Hematopoietic multipotent progenitor cell treated with erythropoietin and hydrocortisone succinate and interleukin-3 and kit ligand, for 15 days (in vitro differentiated cells): ENCODE measurements around the gene TBX19.
"Not testable (repeated sequence)": the region's sequence is repeated elsewhere in the genome, so short reads cannot be mapped to it uniquely, and the experiment has no call there.

ENCODE experiments used
- DNase-seq: peaks from one replicate; pipeline ENCODE4 v3.0.0-alpha.2; 2015; ENCODE audit warnings: low spot score

TBX19 gene

DNA sequence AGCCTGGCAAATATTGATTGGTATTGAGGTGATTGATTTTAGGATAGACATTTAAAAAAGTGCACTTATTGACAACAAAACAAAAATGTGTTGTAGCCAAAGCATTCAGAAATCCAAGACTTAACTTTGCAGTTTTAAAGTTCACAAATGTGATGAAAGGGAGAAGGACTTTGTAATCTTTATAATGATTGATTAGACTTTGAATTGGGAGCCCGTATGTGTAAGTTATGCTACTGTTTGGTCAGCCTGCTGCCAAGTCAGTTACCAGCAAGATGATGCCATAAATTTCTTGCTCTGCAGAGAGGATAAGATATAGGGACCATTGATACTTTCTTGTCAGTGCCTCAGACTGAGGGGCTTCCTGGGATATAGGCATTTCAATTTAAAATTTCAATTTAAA lies 39.5 kb downstream of the TBX19 start:
- DNase-seq, result no peak

DNA sequence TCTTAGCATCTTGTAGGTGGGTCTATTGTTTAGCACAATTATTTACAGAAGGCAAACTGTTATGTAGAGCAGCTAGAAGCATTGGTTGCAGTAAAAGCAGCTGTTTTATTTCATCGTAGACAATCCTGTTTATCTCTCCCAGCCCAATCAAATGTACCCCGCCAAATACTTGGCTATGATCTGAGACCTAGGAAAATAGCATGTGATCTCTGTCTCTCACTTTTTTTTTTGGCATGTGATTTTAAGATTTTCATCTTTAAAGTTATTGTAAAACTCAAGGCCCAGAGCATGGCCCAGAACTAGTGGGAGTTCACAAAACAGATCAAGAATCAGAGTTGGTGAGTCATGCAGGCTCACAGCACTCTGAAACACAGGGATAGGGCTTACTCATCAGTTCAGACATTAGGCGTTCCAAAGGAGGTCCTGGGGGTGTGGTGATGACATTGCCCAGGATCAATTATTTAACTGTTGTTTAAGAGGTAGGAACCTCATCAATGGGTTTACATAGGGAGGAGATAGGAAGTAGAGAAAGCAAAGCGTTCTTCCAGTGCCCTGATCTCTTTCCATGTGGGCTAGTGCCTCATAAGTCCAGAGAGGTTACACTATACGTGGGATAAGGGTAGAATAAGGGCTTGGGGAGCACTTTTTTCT lies 40.2 kb downstream of the TBX19 start:
- no peak for DNase-seq

DNA sequence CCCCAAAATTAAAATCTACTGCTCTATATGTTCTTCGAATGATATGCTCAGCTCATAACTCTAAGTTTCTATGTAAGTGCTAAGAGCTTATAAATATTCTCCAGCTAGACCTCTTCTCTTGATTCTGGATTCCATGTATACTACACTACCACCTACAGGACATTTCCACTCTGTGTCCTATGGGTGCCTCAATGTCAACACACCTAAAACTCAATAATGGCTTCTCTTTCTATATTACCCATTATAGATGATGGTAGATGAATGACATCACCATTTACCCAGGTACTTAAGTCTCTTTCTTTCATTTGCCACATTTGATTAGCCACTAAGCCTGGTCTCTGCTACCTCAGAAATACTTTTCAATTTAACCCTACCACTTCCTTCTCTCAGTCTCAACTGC lies 41.3 kb downstream of the TBX19 start:
- DNase-seq, result no peak

DNA sequence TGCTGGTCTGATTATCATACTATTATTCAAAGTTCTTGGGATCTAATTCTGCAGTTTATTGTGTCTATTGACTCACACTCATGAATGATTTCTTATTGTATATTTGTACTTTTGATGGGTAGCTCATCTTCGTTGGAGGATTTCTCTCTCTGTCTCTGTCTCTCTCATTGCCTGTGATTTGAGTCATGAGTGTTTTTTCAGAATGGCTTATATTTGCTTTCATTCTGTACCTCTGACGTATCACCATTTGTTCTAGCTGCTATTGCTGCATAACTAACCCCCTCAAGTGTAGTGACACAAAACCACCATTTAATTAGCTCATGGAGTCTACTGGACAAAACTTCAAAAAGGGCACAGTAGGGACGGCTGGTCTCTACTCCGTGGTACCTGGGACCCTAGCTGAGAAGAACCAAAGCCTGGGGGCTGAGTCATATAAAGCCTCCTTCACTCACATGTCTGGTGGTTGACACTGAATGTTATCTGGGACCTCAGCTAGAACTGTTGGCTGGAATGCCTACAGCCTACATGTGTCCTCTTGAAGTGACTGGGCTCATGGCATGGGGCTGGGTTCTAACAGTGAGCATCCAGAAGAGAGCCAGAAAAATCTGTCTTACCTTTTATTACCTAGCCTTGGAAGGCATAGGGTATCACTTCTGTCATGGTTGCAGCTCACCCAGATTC lies 44.2 kb downstream of the TBX19 start:
- DNase-seq, result no peak

DNA sequence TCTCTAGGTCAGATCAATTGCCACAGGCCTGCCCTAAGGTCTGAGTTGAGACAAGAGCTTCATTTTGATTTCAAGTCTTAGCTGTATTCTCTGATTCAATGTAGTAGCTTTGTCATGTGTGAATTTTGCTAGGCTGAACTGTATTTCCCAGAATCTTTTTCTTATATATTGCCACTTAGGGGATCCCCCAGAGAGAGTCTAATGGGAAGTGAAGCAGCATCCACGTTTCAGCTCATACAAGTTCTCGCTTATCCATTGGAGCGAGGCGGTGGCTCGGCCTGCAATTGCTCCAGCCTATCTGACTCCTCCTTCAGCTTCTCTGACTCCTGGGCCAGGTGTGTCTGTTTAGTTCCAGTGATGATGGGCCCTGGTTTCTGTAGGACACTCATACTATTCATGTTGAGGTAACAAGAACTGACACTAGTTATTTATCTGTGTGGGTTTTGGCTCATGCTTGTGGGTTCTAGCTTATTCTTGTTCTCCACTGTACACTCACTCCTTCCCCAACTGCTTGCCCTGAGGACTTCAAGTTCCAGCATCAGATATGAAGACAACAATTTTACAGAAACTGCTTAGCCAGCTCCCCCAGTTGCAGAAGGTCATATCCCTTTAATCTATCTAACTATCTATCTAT lies 48.2 kb downstream of the TBX19 start:
- DNase-seq, result no peak

DNA sequence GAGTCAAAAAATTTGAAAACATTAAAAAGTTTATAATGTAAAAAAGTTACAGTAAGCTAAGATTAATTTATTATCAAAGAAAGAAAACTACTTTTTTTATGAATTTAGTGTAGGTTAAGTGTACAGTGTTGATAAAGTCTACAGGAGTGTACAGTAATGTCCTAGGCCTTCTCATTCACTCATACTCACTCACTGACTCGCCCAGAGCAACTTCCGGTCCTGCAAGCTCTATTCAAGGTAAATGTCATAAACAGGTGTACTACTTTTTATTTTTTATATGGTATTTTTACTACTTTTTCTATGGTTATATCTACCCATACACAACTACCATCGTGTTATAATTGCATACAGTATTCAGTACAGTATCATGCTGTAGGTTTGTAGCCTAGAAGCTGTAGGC lies 49.6 kb downstream of the TBX19 start:
- DNase-seq, result no peak

DNA sequence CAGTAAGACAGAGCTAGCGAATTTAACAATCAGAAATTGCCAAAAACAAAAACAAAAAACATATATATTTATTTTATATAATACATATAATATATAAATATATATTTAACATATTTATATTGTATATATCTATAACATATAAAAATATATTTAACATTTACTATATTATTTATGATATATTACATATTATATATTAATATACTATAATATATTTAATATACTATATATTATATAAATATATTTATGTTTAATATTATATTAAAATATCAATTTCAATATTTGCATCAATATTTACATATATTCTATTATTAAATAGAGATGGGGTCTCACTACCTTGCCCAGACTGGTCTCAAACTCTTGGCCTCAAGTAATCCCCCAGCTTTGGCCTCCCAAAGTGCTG lies 50.9 kb downstream of the TBX19 start:
- no peak for DNase-seq

DNA sequence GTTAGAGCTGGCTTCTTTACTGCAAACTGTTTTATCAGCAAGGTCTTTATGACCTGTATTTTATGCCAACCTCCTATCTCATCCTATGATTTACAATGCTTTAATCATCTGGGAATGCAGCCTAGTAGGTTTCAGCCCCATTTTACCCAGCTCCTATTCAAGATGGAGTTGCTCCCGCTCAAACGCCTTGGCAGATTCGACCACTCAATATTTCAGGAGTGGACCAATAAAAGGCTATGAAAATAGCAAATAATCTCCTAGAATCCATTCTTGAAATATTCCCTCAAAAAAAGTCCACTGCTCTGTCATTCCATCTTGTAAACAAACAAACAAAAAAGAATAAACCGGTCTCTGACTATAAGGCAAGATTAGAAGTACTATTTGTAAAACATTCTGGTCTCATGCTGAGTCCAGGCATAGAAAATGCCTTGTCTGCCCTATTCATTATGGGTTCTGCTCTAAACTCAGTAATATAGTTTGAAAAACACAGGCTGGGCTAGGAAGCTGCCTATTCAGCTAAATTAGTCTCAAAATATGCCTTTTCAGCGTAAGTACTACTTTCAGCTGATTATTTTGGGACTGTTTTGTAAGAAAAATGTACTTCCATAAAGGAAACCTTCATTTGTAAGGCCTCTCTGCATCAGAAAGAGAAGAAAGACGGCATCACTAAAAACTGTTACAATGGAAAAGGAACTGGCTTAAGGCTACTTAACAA lies 53.0 kb downstream of the TBX19 start:
- no peak for DNase-seq

DNA sequence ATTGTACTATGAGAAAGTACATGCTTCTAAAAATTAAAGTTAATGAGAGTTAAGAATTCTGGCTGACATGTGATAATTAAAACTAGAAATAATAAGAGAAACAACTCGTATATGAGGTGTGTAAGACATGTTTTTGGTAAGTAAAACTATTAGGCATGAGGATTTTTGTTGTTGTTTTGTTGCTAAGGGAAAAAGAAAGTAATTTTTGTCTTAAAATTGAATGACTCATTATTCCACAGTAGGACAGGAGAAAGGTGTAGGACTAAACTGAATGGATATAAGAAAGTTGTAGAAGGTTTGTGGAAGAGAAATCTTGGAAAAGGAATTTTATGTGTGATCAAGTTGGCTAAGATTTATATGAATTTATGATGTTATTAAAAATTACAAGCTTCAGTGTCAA lies 54.8 kb downstream of the TBX19 start:
- no peak for DNase-seq

DNA sequence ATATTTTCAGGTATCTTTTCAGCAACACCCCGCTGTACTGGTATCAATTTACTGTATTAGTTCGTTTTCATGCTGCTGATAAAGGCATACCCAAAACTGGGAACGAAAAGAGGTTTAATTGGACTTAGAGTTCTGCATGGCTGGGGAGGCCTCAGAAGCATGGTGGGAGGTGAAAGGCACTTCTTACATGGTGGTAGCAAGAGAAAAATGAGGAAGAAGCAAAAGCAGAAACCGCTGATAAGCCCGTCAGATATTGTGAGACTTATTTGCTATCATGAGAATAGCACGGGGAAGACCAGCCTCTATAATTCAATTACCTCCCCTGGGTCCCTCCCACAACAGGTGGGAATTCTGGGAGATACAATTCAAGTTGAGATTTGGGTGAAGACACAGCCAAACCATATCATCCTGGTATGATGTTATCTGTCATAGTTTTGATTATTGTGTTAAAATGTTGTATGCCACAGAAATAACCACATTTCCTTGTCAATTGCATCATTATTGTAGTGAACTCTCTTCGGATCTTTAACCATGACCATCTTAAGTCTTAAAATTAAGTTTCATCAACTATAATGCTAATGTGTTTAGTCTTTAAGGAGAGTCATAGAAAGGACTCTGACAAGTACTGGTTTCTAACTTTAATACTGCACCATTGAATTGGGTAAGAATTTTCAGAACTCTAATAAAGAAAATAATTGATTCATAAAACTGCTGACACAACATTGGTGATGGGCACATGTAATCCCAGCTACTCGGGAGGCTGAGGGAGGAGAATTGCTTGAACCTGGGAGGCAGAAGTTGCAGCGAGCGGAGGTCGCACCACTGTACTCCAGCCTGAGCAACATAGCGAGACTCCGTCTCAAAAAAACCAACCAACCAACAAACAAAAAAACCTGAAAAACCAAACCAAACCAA lies 58.2 kb downstream of the TBX19 start:
- DNase-seq, result no peak

DNA sequence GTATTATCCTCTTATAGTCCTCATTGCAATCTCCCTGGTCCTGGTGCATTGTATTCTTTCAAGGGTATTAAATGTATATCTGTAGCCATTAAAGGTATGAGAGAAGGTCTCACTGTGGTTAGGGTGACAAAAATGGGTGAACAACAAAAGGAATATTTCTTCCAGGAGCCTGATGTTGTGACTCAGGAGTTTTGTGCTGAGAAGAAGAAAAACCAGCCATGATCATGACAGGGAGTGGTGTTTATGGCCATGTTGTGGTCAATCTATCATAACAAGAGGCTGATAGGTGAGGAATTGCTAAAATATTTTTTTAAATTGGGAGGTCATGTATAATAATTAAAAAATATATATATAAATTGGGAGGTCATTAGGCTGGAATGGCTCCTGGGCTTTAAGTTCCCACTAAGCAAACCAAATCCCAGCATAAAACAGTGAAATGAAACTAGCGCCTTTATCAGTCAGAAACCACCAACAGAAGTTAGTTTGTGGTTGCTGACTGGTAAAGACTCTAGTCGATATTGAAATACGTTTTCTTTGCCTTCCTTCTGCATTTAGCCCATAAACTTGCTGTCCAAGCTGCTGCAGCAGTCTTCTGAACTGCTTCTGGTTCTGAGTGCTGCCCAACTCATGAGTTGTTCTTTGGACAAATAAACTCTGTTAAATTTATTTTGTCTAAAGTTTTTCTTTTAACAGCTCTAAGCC lies 60.3 kb downstream of the TBX19 start:
- DNase-seq, result no peak

DNA sequence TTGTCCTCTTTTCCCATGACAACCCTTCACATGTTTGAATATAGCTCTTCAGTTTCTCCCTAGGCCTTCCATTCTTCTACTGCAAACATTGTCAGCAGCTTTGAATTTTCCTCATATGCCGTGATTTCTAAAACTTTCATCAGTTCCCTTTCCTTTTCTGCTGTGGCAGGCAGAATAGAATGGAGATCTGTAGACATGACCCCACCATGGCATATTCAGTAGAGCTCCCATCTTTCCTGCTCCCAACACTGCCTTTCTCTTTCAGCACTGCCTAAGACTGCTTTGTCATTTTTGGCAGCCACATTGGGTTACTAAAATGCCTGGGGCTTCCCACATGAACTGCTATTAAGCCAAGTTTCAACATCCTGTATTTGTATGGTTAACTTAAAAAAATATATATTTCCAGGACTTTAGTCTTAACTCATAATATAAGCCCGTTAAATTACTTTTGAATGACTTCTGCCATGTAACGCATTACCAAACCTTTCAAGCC lies 60.9 kb downstream of the TBX19 start:
- DNase-seq, result no peak

DNA sequence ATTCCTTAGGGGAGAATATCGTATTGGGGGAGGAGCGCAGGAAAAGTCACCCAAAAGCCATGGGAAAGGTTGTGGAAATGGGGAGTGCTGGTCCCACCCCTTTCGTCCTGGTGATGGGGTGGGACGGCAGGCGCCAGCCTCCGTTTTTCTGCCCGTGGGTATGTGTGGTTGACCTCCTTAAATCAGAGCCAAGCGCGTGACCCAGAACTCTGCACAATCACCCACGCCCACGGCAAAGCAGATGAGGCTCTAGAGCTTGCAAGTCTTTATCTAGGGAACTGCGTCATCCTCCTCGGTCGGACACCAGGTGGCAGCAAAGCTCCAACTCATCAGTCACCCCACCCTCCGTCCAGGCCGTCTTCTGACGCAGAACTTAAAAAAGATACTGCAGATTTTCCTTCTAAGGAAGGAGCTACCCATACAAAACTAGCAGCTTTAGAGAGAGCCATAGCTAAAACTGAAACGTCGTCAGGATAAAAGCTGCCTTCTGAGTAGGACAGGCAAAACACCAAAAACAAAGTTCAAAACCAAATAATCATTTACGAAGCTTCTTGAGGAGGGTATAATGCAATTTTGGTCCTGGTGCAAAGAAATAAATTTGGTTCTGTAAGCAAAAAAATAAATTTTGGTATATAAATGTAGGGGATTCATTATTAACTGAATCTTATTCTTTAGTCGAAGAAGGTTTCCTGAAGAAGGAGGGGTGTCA lies 62.0 kb downstream of the TBX19 start:
- peak; percentile 75 for DNase-seq

DNA sequence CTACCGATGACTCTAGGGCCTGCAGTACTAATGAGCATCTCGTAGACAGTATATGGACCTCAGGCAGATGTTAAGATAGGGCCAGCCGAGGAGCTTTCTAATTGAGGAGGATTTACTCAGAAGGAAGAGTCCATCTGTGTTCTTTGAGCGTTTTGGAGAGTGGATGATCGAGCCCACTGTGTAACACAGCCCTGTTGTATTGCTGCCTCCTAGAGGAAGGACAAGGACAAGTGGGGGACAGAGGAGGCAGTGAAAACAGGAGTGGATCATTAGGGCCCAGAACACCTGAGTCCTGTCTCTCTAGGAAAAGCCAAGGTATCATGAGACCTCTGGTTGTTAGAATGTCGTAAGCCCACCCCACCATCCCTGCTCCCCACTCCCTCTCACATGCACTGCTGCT lies 62.9 kb downstream of the TBX19 start:
- DNase-seq, result no peak

DNA sequence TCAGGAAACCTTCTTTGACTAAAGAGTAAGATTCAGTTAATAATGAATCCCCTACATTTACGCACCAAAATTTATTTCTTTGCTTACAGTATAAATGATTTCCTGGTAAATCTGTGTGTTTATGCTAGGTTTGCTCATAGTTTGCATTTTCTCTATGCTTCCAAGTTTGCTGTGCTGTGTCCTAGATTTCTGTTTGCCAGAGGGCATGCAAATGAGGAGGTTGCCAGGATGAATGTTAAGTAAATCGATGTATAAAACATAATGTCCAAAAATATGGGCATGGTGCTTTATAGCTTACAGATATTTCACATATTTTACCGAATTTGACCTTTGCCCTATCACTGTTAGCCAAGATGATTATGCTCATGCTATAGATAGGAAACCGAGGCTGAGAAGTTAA lies 63.8 kb downstream of the TBX19 start:
- DNase-seq, result no peak

DNA sequence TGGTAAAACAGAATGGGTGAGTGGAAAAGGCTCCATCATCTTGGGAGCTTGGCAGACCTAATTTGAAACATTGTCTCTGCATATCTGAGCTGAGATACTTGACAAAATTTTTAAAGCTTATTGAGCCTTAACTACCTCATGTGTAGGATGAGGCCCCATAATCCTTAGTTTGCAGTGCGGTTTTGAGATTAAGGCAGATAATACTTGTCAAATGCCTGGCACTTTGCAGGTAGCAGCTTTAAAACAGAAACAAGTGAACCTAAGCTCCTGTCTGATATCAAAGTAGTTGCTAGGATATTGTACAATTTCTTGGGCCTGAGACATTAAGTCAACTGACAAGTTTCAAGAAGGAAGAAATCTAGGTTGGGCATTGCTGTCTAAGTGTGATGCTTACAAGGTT lies 65.3 kb downstream of the TBX19 start:
- DNase-seq, result no peak

DNA sequence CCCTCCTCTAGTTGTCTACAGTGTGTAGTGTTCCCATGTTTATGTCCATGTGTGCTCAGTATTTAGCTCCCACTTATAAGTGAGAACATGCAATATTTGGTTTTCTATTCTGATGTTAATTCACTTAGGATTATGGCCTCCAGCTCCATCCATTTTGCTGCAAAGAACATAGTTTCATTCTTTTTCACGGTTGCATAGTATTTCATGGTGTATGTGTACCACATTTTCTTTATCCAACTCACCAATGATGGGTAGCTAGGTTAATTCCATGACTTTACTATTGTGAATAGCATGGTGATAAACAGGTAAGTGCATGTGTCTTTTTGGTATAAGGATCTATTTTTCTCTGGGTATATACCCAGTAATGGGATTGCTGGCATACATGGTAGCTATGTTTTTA lies 67.0 kb downstream of the TBX19 start:
- DNase-seq, result no peak

DNA sequence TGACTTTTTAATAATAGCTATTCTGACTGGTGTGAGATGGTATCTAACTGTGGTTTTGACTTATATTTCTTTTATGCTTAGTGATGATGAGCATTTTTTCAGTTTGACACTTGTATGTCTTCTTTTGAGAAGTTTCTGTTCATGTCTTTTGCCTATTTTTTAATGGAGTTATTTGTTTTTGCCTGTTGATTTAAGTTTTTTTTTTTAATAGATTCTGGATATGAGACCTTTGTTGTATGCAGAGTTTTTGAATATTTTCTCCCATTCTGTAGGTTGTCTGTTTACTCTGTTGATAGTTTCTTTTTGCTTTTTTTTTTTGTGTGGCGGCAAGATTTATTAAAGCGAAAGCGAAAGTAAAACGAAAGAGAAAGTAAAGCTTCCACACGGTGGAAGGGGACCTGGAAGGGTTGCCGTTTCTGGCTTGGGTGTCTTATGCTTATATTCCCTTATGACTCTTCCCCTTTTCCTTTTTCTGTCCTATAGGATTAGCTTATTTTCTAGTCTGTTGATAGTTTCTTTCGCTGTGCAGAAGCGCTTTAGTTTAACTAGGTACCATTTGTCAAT lies 67.6 kb downstream of the TBX19 start:
- peak; percentile 55 for DNase-seq

DNA sequence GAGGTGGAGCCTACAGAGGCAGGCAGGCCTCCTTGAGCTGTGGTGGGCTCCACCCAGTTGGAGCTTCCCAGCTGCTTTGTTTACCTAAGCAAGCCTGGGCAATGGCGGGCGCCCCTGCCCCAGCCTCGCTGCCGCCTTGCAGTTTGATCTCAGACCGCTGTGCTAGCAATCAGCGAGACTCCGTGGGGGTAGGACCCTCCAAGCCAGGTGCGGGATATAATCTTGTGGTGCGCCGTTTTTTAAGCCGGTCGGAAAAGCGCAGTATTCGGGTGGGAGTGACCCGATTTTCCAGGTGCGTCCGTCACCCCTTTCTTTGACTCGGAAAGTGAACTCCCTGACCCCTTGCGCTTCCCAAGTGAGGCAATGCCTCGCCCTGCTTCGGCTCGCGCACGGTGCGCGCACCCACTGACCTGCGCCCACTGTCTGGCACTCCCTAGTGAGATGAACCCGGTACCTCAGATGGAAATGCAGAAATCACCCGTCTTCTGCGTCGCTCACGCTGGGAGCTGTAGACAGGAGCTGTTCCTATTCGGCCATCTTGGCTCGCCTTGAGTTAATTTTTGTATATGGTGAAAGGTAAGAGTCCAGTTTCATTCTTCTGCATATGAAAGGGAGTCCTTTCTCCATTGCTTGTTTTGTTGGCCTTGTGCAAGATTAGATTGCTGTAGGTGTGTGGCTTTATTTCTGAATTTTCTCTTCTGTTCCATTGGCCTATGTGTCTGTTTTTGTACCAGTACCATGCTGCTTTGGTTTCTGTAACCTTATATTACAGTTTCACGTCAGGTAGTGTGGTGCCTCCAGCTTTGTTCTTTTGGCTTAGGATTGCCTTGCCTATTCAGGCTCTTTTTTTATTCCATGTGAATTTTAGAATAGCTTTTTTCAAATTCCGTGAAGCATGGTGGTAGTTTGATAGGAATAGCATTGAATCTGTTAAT lies 73.9 kb downstream of the TBX19 start:
- DNase-seq, result not testable (repeated sequence)
